WTC11 (cell line): Measurements from ENCODE around the gene ZNF771. TPM values are rescaled to one million over a fixed set of nuclear protein-coding genes. Genes with fewer than 3 reads are reported as not detected.

Experiments used
- ATAC-seq: fragments of 200-7000 bp; cut with Tn5 transposase; 2 replicates; pipeline ENCODE4 v1.10.0; 2021; ENCODE audit warnings: mild to moderate bottlenecking, moderate library complexity
- CTCF ChIA-PET: fragments of 300-600 bp; sonication (Branson Sonifier 250); formaldehyde crosslinking; loops from one replicate; lab custom pipeline; 2021; ENCODE audit warnings: antibody characterized with exemption; lab: Charles Lee
- POLR2A ChIA-PET: fragments of 350-600 bp; sonication (Branson Sonifier 250); formaldehyde crosslinking; loops from one replicate; lab custom pipeline; 2021; ENCODE audit warnings: antibody characterized with exemption; lab: Charles Lee
- DNase-seq: peaks from one replicate; pipeline ENCODE4 v3.0.0; 2021; ENCODE audit warnings: low spot score
- H3K27ac Mint-ChIP-seq: 2 replicates; pipeline ENCODE4 v1.8.0; 2021; ENCODE audit warnings: mixed read lengths
- H3K27me3 Mint-ChIP-seq: 2 replicates; pipeline ENCODE4 v1.8.0; 2021; ENCODE audit warnings: low read depth, mild to moderate bottlenecking, moderate library complexity, mixed read lengths
- H3K36me3 Mint-ChIP-seq: 2 replicates; pipeline ENCODE4 v1.8.0; 2021; ENCODE audit warnings: mixed read lengths
- H3K4me1 Mint-ChIP-seq: 2 replicates; pipeline ENCODE4 v1.8.0; 2022; ENCODE audit warnings: mixed read lengths
- H3K4me3 Mint-ChIP-seq: 2 replicates; pipeline ENCODE4 v1.8.0; 2021; ENCODE audit warnings: mild to moderate bottlenecking, moderate library complexity, mixed read lengths
- H3K9me3 Mint-ChIP-seq: 2 replicates; pipeline ENCODE4 v1.8.0; 2021; ENCODE audit warnings: mixed read lengths
- CBFB ChIP-seq: sonication (generic); formaldehyde crosslinking; IDR thresholded peaks from 2 replicates; pipeline ENCODE4 v1.8.1; 2022; ENCODE audit warnings: mild to moderate bottlenecking, low read depth, missing genetic modification reagents
- CREB1 ChIP-seq: sonication (generic); formaldehyde crosslinking; IDR thresholded peaks from 2 replicates; pipeline ENCODE4 v1.8.0; 2023; ENCODE audit warnings: mild to moderate bottlenecking, missing genetic modification reagents
- EMX1 ChIP-seq: fragments of 250-450 bp; sonication (Bioruptor Pico); IDR thresholded peaks from 2 replicates; pipeline ENCODE4 v1.8.0; 2021; ENCODE audit warnings: mild to moderate bottlenecking
- ETV6 ChIP-seq: sonication (generic); formaldehyde crosslinking; IDR thresholded peaks from 2 replicates; pipeline ENCODE4 v1.8.1; 2022; ENCODE audit warnings: mild to moderate bottlenecking, missing genetic modification reagents
- FOXP1 ChIP-seq: sonication (generic); formaldehyde crosslinking; IDR thresholded peaks from 2 replicates; pipeline ENCODE4 v1.8.0; 2022; ENCODE audit warnings: missing genetic modification reagents, mild to moderate bottlenecking, moderate library complexity, borderline replicate concordance
- HMGA2 ChIP-seq: fragments of 250-450 bp; sonication (Bioruptor Pico); IDR thresholded peaks from 2 replicates; pipeline ENCODE4 v1.4.0; 2021; ENCODE audit warnings: mild to moderate bottlenecking, moderate library complexity
- JAZF1 ChIP-seq: fragments of 250-450 bp; sonication (Bioruptor Pico); IDR thresholded peaks from 2 replicates; pipeline ENCODE4 v1.9.0; 2021; ENCODE audit warnings: moderate library complexity, mild to moderate bottlenecking, inconsistent platforms
- JUN ChIP-seq: sonication (generic); formaldehyde crosslinking; IDR thresholded peaks from 2 replicates; pipeline ENCODE4 v1.8.0; 2023; ENCODE audit warnings: mild to moderate bottlenecking, missing genetic modification reagents
- MYBL2 ChIP-seq: sonication (generic); formaldehyde crosslinking; IDR thresholded peaks from 2 replicates; pipeline ENCODE4 v1.8.1; 2023; ENCODE audit warnings: mild to moderate bottlenecking, moderate library complexity, missing genetic modification reagents
- OVOL2 ChIP-seq: fragments of 250-450 bp; sonication (Bioruptor Pico); IDR thresholded peaks from 2 replicates; pipeline ENCODE4 v1.9.0; 2021; ENCODE audit warnings: mild to moderate bottlenecking, borderline replicate concordance
- SMAD4 ChIP-seq: sonication (generic); formaldehyde crosslinking; IDR thresholded peaks from 2 replicates; pipeline ENCODE4 v1.8.0; 2022; ENCODE audit warnings: mild to moderate bottlenecking, missing genetic modification reagents
- TP53 ChIP-seq: sonication (generic); formaldehyde crosslinking; IDR thresholded peaks from 2 replicates; pipeline ENCODE4 v1.8.1; 2023; ENCODE audit warnings: mild to moderate bottlenecking, missing genetic modification reagents
- ZBTB21 ChIP-seq: sonication (generic); formaldehyde crosslinking; IDR thresholded peaks from 2 replicates; pipeline ENCODE4 v1.8.1; 2023; ENCODE audit warnings: mild to moderate bottlenecking, missing genetic modification reagents, borderline replicate concordance
- ZNF416 ChIP-seq: fragments of 250-450 bp; sonication (Bioruptor Pico); IDR thresholded peaks from 2 replicates; pipeline ENCODE4 v1.9.0; 2021; ENCODE audit warnings: mild to moderate bottlenecking, inconsistent platforms
- total RNA-seq: library from RNA; stranded (reverse); gene quantifications from 3 replicates; pipeline ENCODE4 v1.2.3, GENCODE V29; 2021
- TF ChIP-seq, protein P1 (sequence below): sonication (generic); formaldehyde crosslinking; IDR thresholded peaks from 2 replicates; pipeline ENCODE4 v1.8.1; 2022; ENCODE audit warnings: mild to moderate bottlenecking, missing genetic modification reagents, moderate library complexity, borderline replicate concordance
- TF ChIP-seq, protein P2 (sequence below): fragments of 250-450 bp; sonication (Bioruptor Pico); conservative IDR thresholded peaks from 2 replicates; pipeline ENCODE4 v1.9.0; 2021; ENCODE audit warnings: mild to moderate bottlenecking
- TF ChIP-seq, protein P3 (sequence below): sonication (generic); formaldehyde crosslinking; IDR thresholded peaks from 2 replicates; pipeline ENCODE4 v1.8.0; 2022; ENCODE audit warnings: missing genetic modification reagents
- TF ChIP-seq, protein P4 (sequence below): fragments of 250-450 bp; sonication (Bioruptor Pico); IDR thresholded peaks from 2 replicates; pipeline ENCODE4 v1.9.0; 2021; ENCODE audit warnings: mild to moderate bottlenecking, borderline replicate concordance
- TF ChIP-seq, protein P5 (sequence below): fragments of 250-450 bp; sonication (Bioruptor Pico); IDR thresholded peaks from 2 replicates; pipeline ENCODE4 v1.9.0; 2021; ENCODE audit warnings: moderate library complexity, mild to moderate bottlenecking, inconsistent platforms, borderline replicate concordance
- TF ChIP-seq, protein P6 (sequence below): sonication (generic); formaldehyde crosslinking; conservative IDR thresholded peaks from 2 replicates; pipeline ENCODE4 v1.8.1; 2023; ENCODE audit warnings: mild to moderate bottlenecking, low read depth, missing genetic modification reagents, moderate library complexity

The ZNF771 gene
- total RNA-seq, 1 experiment from 2014 or later, result 10.0 TPM

DNA sequence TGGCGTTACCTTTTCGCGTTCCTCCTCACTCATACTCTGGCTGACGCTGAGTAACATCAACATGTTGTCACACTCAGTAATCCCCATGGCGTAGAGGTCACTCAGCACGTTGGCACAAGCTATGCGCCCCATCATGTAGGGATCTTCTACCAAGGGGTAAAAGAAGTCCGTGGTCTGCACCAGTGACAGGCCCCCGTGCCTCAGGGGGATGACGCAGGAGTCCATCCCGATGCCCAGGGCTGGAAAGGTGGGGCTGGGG is 37.7 kb downstream of the ZNF771 start:
- Mint-ChIP-seq H3K27me3 (peaks cover 28% of the 10 kb centered on the region), H3K9me3 (peaks cover 16% of the 10 kb centered on the region), H3K4me3 (peak overlapping the region; percentile 77), H3K36me3 (peaks cover 19% of the 10 kb centered on the region), H3K27ac (no peak overlapping the region), H3K4me1 (peaks cover 22% of the 10 kb centered on the region)
- no peak for TF ChIP-seq HMGA2 (CRISPR knock-in tag)
- TF ChIP-seq JUN (CRISPR knock-in tag), result no peak
- TF ChIP-seq EMX1 (CRISPR knock-in tag), result no peak
- no peak for TF ChIP-seq FOXP1 (CRISPR knock-in tag)
- no peak for TF ChIP-seq JAZF1 (CRISPR knock-in tag)
- TF ChIP-seq, protein P1, sequence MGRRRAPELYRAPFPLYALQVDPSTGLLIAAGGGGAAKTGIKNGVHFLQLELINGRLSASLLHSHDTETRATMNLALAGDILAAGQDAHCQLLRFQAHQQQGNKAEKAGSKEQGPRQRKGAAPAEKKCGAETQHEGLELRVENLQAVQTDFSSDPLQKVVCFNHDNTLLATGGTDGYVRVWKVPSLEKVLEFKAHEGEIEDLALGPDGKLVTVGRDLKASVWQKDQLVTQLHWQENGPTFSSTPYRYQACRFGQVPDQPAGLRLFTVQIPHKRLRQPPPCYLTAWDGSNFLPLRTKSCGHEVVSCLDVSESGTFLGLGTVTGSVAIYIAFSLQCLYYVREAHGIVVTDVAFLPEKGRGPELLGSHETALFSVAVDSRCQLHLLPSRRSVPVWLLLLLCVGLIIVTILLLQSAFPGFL (CRISPR knock-in tag), result no peak
- TF ChIP-seq ZBTB21 (CRISPR knock-in tag), result no peak
- TF ChIP-seq, protein P2, sequence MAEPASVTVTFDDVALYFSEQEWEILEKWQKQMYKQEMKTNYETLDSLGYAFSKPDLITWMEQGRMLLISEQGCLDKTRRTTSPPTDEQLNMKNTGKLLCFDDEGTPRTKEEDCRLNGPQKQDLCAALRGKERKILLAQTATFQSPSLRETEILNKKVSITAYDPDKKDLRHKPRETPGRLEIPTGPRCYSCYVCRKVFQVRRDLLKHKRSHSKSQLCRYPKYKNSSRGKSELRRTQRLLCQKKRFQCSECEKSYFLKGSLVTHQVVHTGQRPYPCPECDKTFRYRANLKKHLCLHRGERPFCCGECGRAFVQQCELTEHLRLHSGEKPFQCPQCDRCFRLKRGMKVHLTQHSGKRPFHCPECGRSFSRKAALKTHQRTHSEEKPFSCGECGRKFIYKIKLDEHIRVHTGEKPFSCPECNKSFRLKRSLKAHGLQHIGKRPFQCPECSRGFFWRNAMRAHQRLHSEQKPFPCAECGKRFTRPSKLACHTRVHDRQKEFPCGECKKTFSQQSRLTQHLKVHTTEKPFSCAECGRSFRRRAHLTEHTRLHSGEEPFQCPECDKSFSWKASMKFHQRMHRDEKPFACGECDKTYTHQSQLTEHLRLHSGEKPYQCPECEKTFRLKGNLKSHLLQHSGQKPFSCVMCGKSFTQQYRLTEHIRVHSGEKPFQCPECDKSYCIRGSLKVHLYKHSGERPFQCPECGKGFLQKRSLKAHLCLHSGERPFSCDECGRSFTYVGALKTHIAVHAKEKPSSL (CRISPR knock-in tag), result no peak
- no peak for TF ChIP-seq MYBL2 (CRISPR knock-in tag)
- no peak for TF ChIP-seq CREB1 (CRISPR knock-in tag)
- TF ChIP-seq OVOL2 (CRISPR knock-in tag), result no peak
- no peak for TF ChIP-seq CBFB
- TF ChIP-seq SMAD4 (CRISPR knock-in tag), result no peak
- no peak for TF ChIP-seq ZNF416 (CRISPR knock-in tag)
- no peak for TF ChIP-seq TP53 (CRISPR knock-in tag)
- TF ChIP-seq, protein P3, sequence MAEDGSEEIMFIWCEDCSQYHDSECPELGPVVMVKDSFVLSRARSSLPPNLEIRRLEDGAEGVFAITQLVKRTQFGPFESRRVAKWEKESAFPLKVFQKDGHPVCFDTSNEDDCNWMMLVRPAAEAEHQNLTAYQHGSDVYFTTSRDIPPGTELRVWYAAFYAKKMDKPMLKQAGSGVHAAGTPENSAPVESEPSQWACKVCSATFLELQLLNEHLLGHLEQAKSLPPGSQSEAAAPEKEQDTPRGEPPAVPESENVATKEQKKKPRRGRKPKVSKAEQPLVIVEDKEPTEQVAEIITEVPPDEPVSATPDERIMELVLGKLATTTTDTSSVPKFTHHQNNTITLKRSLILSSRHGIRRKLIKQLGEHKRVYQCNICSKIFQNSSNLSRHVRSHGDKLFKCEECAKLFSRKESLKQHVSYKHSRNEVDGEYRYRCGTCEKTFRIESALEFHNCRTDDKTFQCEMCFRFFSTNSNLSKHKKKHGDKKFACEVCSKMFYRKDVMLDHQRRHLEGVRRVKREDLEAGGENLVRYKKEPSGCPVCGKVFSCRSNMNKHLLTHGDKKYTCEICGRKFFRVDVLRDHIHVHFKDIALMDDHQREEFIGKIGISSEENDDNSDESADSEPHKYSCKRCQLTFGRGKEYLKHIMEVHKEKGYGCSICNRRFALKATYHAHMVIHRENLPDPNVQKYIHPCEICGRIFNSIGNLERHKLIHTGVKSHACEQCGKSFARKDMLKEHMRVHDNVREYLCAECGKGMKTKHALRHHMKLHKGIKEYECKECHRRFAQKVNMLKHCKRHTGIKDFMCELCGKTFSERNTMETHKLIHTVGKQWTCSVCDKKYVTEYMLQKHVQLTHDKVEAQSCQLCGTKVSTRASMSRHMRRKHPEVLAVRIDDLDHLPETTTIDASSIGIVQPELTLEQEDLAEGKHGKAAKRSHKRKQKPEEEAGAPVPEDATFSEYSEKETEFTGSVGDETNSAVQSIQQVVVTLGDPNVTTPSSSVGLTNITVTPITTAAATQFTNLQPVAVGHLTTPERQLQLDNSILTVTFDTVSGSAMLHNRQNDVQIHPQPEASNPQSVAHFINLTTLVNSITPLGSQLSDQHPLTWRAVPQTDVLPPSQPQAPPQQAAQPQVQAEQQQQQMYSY, result no peak
- TF ChIP-seq, protein P4, sequence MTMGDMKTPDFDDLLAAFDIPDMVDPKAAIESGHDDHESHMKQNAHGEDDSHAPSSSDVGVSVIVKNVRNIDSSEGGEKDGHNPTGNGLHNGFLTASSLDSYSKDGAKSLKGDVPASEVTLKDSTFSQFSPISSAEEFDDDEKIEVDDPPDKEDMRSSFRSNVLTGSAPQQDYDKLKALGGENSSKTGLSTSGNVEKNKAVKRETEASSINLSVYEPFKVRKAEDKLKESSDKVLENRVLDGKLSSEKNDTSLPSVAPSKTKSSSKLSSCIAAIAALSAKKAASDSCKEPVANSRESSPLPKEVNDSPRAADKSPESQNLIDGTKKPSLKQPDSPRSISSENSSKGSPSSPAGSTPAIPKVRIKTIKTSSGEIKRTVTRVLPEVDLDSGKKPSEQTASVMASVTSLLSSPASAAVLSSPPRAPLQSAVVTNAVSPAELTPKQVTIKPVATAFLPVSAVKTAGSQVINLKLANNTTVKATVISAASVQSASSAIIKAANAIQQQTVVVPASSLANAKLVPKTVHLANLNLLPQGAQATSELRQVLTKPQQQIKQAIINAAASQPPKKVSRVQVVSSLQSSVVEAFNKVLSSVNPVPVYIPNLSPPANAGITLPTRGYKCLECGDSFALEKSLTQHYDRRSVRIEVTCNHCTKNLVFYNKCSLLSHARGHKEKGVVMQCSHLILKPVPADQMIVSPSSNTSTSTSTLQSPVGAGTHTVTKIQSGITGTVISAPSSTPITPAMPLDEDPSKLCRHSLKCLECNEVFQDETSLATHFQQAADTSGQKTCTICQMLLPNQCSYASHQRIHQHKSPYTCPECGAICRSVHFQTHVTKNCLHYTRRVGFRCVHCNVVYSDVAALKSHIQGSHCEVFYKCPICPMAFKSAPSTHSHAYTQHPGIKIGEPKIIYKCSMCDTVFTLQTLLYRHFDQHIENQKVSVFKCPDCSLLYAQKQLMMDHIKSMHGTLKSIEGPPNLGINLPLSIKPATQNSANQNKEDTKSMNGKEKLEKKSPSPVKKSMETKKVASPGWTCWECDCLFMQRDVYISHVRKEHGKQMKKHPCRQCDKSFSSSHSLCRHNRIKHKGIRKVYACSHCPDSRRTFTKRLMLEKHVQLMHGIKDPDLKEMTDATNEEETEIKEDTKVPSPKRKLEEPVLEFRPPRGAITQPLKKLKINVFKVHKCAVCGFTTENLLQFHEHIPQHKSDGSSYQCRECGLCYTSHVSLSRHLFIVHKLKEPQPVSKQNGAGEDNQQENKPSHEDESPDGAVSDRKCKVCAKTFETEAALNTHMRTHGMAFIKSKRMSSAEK (CRISPR knock-in tag), result no peak
- no peak for TF ChIP-seq ETV6 (CRISPR knock-in tag)
- TF ChIP-seq, protein P5, sequence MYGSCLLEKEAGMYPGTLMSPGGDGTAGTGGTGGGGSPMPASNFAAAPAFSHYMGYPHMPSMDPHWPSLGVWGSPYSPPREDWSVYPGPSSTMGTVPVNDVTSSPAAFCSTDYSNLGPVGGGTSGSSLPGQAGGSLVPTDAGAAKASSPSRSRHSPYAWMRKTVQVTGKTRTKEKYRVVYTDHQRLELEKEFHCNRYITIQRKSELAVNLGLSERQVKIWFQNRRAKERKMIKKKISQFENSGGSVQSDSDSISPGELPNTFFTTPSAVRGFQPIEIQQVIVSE (CRISPR knock-in tag), result no peak
- TF ChIP-seq, protein P6, sequence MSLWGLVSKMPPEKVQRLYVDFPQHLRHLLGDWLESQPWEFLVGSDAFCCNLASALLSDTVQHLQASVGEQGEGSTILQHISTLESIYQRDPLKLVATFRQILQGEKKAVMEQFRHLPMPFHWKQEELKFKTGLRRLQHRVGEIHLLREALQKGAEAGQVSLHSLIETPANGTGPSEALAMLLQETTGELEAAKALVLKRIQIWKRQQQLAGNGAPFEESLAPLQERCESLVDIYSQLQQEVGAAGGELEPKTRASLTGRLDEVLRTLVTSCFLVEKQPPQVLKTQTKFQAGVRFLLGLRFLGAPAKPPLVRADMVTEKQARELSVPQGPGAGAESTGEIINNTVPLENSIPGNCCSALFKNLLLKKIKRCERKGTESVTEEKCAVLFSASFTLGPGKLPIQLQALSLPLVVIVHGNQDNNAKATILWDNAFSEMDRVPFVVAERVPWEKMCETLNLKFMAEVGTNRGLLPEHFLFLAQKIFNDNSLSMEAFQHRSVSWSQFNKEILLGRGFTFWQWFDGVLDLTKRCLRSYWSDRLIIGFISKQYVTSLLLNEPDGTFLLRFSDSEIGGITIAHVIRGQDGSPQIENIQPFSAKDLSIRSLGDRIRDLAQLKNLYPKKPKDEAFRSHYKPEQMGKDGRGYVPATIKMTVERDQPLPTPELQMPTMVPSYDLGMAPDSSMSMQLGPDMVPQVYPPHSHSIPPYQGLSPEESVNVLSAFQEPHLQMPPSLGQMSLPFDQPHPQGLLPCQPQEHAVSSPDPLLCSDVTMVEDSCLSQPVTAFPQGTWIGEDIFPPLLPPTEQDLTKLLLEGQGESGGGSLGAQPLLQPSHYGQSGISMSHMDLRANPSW (CRISPR knock-in tag), result no peak
- ChIA-PET POLR2A (interaction anchor here (1.0 kb wide), 1 partner anchor 141 kb away, joined by 4 read pairs; no protein-coding TSS in a partner anchor), CTCF (interaction anchor here (1.0 to 4.5 kb wide), 3 partner anchors 15 to 170 kb away, joined by 3 to 25 read pairs (median 9); partner anchors contain the start of gene DCTPP1)
- DNase-seq (no peak), ATAC-seq (peak; percentile 19)
